Activated CD8-positive, alpha-beta memory T cell treated with anti-CD3 and anti-CD28 coated beads, Interleukin-2, amount 50 U/mL, for 1 hour (primary cell): Measurements from ENCODE around the gene SCN9A.
"Not testable (repeated sequence)": the region's sequence is repeated elsewhere in the genome, so short reads cannot be mapped to it uniquely, and the experiment has no call there.

ENCODE experiments used
- DNase-seq: peaks from one replicate; pipeline ENCODE4 v3.0.0-alpha.2; 2020; ENCODE audit errors: extremely low read depth

SCN9A gene

GRCh38 chr2:166375195-166375735 lies 479 bp downstream of the SCN9A start:
- no peak for DNase-seq

GRCh38 chr2:166373951-166374350 lies 1.8 kb downstream of the SCN9A start:
- DNase-seq: no peak

GRCh38 chr2:166373539-166373938 lies 2.2 kb downstream of the SCN9A start:
- no peak for DNase-seq

- no peak for DNase-seq
These were observed 2.6 kb downstream of the SCN9A start for GRCh38 chr2:166373105-166373504.

- no peak for DNase-seq
These were observed 3.7 kb downstream of the SCN9A start for GRCh38 chr2:166372046-166372445.

- DNase-seq: no peak
These were observed 9.8 kb downstream of the SCN9A start for GRCh38 chr2:166365803-166366420.

GRCh38 chr2:166365239-166365638 lies 10.5 kb downstream of the SCN9A start:
- no peak for DNase-seq

- no peak for DNase-seq
These were observed 11.1 kb downstream of the SCN9A start for GRCh38 chr2:166364476-166365161.

GRCh38 chr2:166361351-166362153 lies 14.2 kb downstream of the SCN9A start:
- no peak for DNase-seq

GRCh38 chr2:166360906-166361305 lies 14.8 kb downstream of the SCN9A start:
- no peak for DNase-seq

- no peak for DNase-seq
These were observed 15.3 kb downstream of the SCN9A start for GRCh38 chr2:166360426-166360825.

- DNase-seq: not testable (repeated sequence)
These were observed 17.8 kb downstream of the SCN9A start for GRCh38 chr2:166357950-166358321.

- DNase-seq: no peak
These were observed 18.4 kb downstream of the SCN9A start for GRCh38 chr2:166357068-166357949.

- DNase-seq: no peak
These were observed 24.4 kb downstream of the SCN9A start for GRCh38 chr2:166351319-166351718.

- DNase-seq: no peak
These were observed 25.2 kb downstream of the SCN9A start for GRCh38 chr2:166350525-166350924.

- DNase-seq: no peak
These were observed 31.2 kb downstream of the SCN9A start for GRCh38 chr2:166344286-166345113.

- DNase-seq: no peak
These were observed 32.3 kb downstream of the SCN9A start for GRCh38 chr2:166343467-166343866.

- no peak for DNase-seq
These were observed 34.3 kb downstream of the SCN9A start for GRCh38 chr2:166341426-166341825.

- no peak for DNase-seq
These were observed 36.9 kb downstream of the SCN9A start for GRCh38 chr2:166338831-166339339.

GRCh38 chr2:166337932-166338331 lies 37.8 kb downstream of the SCN9A start:
- no peak for DNase-seq
